Measurements from ENCODE around the gene ZNF791. TPM values are rescaled to one million over a fixed set of nuclear protein-coding genes. Genes with fewer than 3 reads are reported as not detected.
"Not testable (repeated sequence)": the region's sequence is repeated elsewhere in the genome, so short reads cannot be mapped to it uniquely, and the experiment has no call there.

ZNF791 gene
- total RNA-seq (2014; rRNA removed; shearing (Covaris generic)) (5.3 and 7.8 TPM in 2 replicates), total RNA-seq (2022) (17.1 and 18.2 TPM in 2 replicates), Bru-seq, nascent RNA (percentile 73 among the genes with signal in this experiment), BruChase-seq, experiment 1, labeled RNA remaining after a 6-hour chase (percentile 78 among the genes with signal in this experiment), BruChase-seq, experiment 2, labeled RNA remaining after a 2-hour chase (percentile 85 among the genes with signal in this experiment)
- long read RNA-seq, full-length matches to known transcripts, result 13 of 20 reads
- long read RNA-seq, partial matches to known transcripts, result 0 of 20 reads
- long read RNA-seq, other reads (novel, unspliced or antisense), result 7 of 20 reads

- H3K4me1 ChIP-seq (ENCODE audit: insufficient read depth, low read length, poor library complexity, severe bottlenecking), result peaks cover 37% of the 10 kb centered on the region
- no peaks in the 10 kb centered on the region for H3K9me2 ChIP-seq (ENCODE audit: insufficient read depth, low read length)
- TF ChIP-seq CTCF (conservative IDR thresholded peaks at IDR 0.05; ENCODE audit: low read length) (peak; percentile 43; the same call in 1 of the 2 replicates), EZH2phosphoT487 (IDR thresholded peaks at IDR 0.05; ENCODE audit: borderline replicate concordance, low read depth, low read length) (no peak)
- CTCF ChIA-PET (ENCODE audit: unreplicated experiment), result interaction anchor here (0.8 kb wide), 1 partner anchor 115 kb away, joined by 3 read pairs; no protein-coding TSS in a partner anchor
- intact Hi-C loops (cut with micrococcal nuclease; ENCODE audit: unreplicated experiment), result loop anchor here (2.0 kb wide), 1 partner anchor 54 kb away; no protein-coding TSS in a partner anchor
- H3K79me2 ChIP-seq (ENCODE audit: insufficient read depth, low read depth, low read length), result peaks cover 14% of the 10 kb centered on the region; the same call in 1 of the 2 replicates
- POLR2A ChIA-PET, result interaction anchor here (0.5 to 0.7 kb wide), 5 partner anchors 32 to 728 kb away, joined by 3 to 4 read pairs (median 3); a partner anchor contains a TSS
- H3K36me3 ChIP-seq (ENCODE audit: insufficient read depth, low read length), result peaks cover 6% of the 10 kb centered on the region
- peak within 1 kb of the TSS; percentile 89 for H2AFZ ChIP-seq (ENCODE audit: low read length)
- no peak within 1 kb of the TSS for H3K27ac ChIP-seq (ENCODE audit: low read depth, low read length, poor library complexity, severe bottlenecking)
- no peaks in the 10 kb centered on the region for H3K9me3 ChIP-seq (ENCODE audit: low read length)
- BruUV-seq (replicated peaks), result no TSS peak
- peaks cover 5% of the 10 kb centered on the region; the same call in 1 of the 2 replicates for H4K20me1 ChIP-seq (ENCODE audit: insufficient read depth, low read length)
- H3K4me3 ChIP-seq (ENCODE audit: low read depth, low read length, poor library complexity, severe bottlenecking), result peak within 1 kb of the TSS; percentile 90
- peak; percentile 98 for DNase-seq (ENCODE audit: low spot score)
- H3K4me2 ChIP-seq (ENCODE audit: low read length), result peak within 1 kb of the TSS; percentile 84
Measured at GRCh38 chr19:12610540-12611360, at the start of gene ZNF791, which contains the start of gene ZNF490. ZNF791 (plus strand) TSS chr19:12610920; CDS start chr19:12611080, 160 bp downstream. ZNF490 (minus strand) TSS chr19:12610813; CDS start chr19:12610680, 133 bp downstream.

- peak overlapping the region; percentile 48 for H3K4me2 ChIP-seq (ENCODE audit: low read length)
- peak; percentile 87 for DNase-seq (ENCODE audit: low spot score)
- no peaks in the 10 kb centered on the region for H4K20me1 ChIP-seq (ENCODE audit: insufficient read depth, low read length)
- ChIA-PET CTCF (ENCODE audit: unreplicated experiment) (interaction anchor here (0.7 kb wide), 1 partner anchor 108 kb away, joined by 4 read pairs; no protein-coding TSS in a partner anchor), POLR2A (interaction anchor here (0.6 kb wide), 1 partner anchor 51 kb away, joined by 3 read pairs; no protein-coding TSS in a partner anchor)
- H3K9me2 ChIP-seq (ENCODE audit: insufficient read depth, low read length), result no peaks in the 10 kb centered on the region
- peaks cover 3% of the 10 kb centered on the region for H3K4me1 ChIP-seq (ENCODE audit: insufficient read depth, low read length, poor library complexity, severe bottlenecking)
- no peak overlapping the region for H3K27ac ChIP-seq (ENCODE audit: low read depth, low read length, poor library complexity, severe bottlenecking)
- BruUV-seq (replicated peaks), result no TSS peak
- no peaks in the 10 kb centered on the region for H3K79me2 ChIP-seq (ENCODE audit: insufficient read depth, low read depth, low read length)
- TF ChIP-seq EZH2phosphoT487 (IDR thresholded peaks at IDR 0.05; ENCODE audit: borderline replicate concordance, low read depth, low read length), result no peak
- peak; percentile 97 for TF ChIP-seq CTCF (conservative IDR thresholded peaks at IDR 0.05; ENCODE audit: low read length)
- no peaks in the 10 kb centered on the region for H3K36me3 ChIP-seq (ENCODE audit: insufficient read depth, low read length)
- no peak overlapping the region for H3K4me3 ChIP-seq (ENCODE audit: low read depth, low read length, poor library complexity, severe bottlenecking)
- H3K9me3 ChIP-seq (ENCODE audit: low read length), result no peaks in the 10 kb centered on the region
- intact Hi-C loops (cut with micrococcal nuclease; ENCODE audit: unreplicated experiment), result loop anchor here (1.0 to 2.0 kb wide), 4 partner anchors 49 to 108 kb away; no protein-coding TSS in a partner anchor
- no peak overlapping the region for H2AFZ ChIP-seq (ENCODE audit: low read length)
Measured at GRCh38 chr19:12564016-12564664, 46.6 kb upstream of the ZNF791 start.

- BruUV-seq (replicated peaks); H3K27ac ChIP-seq (ENCODE audit: low read depth, low read length, poor library complexity, severe bottlenecking); intact Hi-C loops (cut with micrococcal nuclease; ENCODE audit: unreplicated experiment); H3K4me3 ChIP-seq (ENCODE audit: low read depth, low read length, poor library complexity, severe bottlenecking); H3K4me1 ChIP-seq (ENCODE audit: insufficient read depth, low read length, poor library complexity, severe bottlenecking); DNase-seq (ENCODE audit: low spot score); H3K79me2 ChIP-seq (ENCODE audit: insufficient read depth, low read depth, low read length); H3K9me2 ChIP-seq (ENCODE audit: insufficient read depth, low read length); H3K4me2 ChIP-seq (ENCODE audit: low read length); H3K36me3 ChIP-seq (ENCODE audit: insufficient read depth, low read length); H4K20me1 ChIP-seq (ENCODE audit: insufficient read depth, low read length); H3K9me3 ChIP-seq (ENCODE audit: low read length); CTCF ChIA-PET (ENCODE audit: unreplicated experiment); H2AFZ ChIP-seq (ENCODE audit: low read length): not testable (repeated sequence)
- POLR2A ChIA-PET, result interaction anchor here (0.6 kb wide), 1 partner anchor 65 kb away, joined by 3 read pairs; no protein-coding TSS in a partner anchor
Measured at GRCh38 chr19:12566380-12566779, 44.3 kb upstream of the ZNF791 start.
